CD4-positive, CD25-positive, alpha-beta regulatory T cell (primary cell): Measurements from ENCODE around the gene TRIM42. TPM values are rescaled to one million over a fixed set of nuclear protein-coding genes. Genes with fewer than 3 reads are reported as not detected.

Source experiments
- ATAC-seq, 2 donors: fragments of 150-1000 bp; cut with Tn5 transposase; one replicate each; pipeline ENCODE4 v1.10.0; 2021; ENCODE audit warnings: low read depth in 2 of 2, moderate number of reproducible peaks in 2 of 2, moderate library complexity in 1 of 2
- DNase-seq, 3 donors: peaks; one replicate each; pipeline versions ENCODE4 v3.0.0 to v3.0.0-alpha.2; 2012 to 2022; ENCODE audit warnings: mixed read lengths in 1 of 3
- H3K27ac ChIP-seq: one replicate; pipeline ENCODE4 v1.7.0; 2013; ENCODE audit warnings: mild to moderate bottlenecking, low read length; ENCODE audit not compliant: insufficient read depth, poor library complexity, severe bottlenecking
- H3K27me3 ChIP-seq: one replicate; pipeline ENCODE4 v1.7.0; 2013; ENCODE audit warnings: low read length; ENCODE audit not compliant: control insufficient read depth, insufficient read depth
- H3K36me3 ChIP-seq: one replicate; pipeline ENCODE4 v1.7.0; 2013; ENCODE audit warnings: mild to moderate bottlenecking, low read length, moderate library complexity; ENCODE audit not compliant: control insufficient read depth, insufficient read depth
- H3K4me1 ChIP-seq: 2 replicates; pipeline ENCODE4 v1.7.0; 2013; ENCODE audit warnings: mild to moderate bottlenecking, low read length; ENCODE audit not compliant: insufficient read depth, control insufficient read depth, poor library complexity, severe bottlenecking
- H3K4me3 ChIP-seq: one replicate; pipeline ENCODE4 v1.7.0; 2013; ENCODE audit warnings: low read depth, mild to moderate bottlenecking, low read length, moderate library complexity
- H3K9me3 ChIP-seq, 2 experiments: 1 replicate in 1 of 2; 2 replicates in 1 of 2; pipeline ENCODE4 v1.7.0; 2013; ENCODE audit warnings: low read length in 2 of 2, mild to moderate bottlenecking in 1 of 2, moderate library complexity in 1 of 2; ENCODE audit not compliant: control insufficient read depth in 2 of 2
- H3K27ac Mint-ChIP-seq, 3 donors: one replicate each; pipeline ENCODE4 v1.8.0; 2020 to 2022; ENCODE audit warnings: mild to moderate bottlenecking in 3 of 3, mixed read lengths in 3 of 3, moderate library complexity in 2 of 3
- H3K27me3 Mint-ChIP-seq: one replicate; pipeline ENCODE4 v1.8.0; 2022; ENCODE audit warnings: mild to moderate bottlenecking, mixed read lengths
- H3K36me3 Mint-ChIP-seq: one replicate; pipeline ENCODE4 v1.8.0; 2020; ENCODE audit warnings: mixed read lengths
- H3K4me1 Mint-ChIP-seq, 4 donors: one replicate each; pipeline ENCODE4 v1.8.0; 2020 to 2022; ENCODE audit warnings: mixed read lengths in 4 of 4, mild to moderate bottlenecking in 1 of 4
- H3K4me3 Mint-ChIP-seq, 4 donors: one replicate each; pipeline ENCODE4 v1.8.0; 2020 to 2022; ENCODE audit warnings: mild to moderate bottlenecking in 4 of 4, mixed read lengths in 4 of 4, moderate library complexity in 3 of 4
- H3K9me3 Mint-ChIP-seq, 7 donors: one replicate each; pipeline ENCODE4 v1.8.0; 2020 to 2022; ENCODE audit warnings: mixed read lengths in 7 of 7, mild to moderate bottlenecking in 3 of 7, moderate library complexity in 2 of 7
- polyA plus RNA-seq, 4 donors: library from polyadenylated mRNA; unstranded; fragments of 300-500 nt; fragmentation: Illumina TruSeq; gene quantifications; one replicate each; pipeline ENCODE4 v1.2.3, GENCODE V29; 2021
- total RNA-seq: library from RNA; stranded (reverse); gene quantifications from one replicate; pipeline ENCODE4 v1.2.3, GENCODE V29; 2022

The TRIM42 gene
- total and polyA plus RNA-seq, 5 donors from 2014 or later, result not detected

DNA sequence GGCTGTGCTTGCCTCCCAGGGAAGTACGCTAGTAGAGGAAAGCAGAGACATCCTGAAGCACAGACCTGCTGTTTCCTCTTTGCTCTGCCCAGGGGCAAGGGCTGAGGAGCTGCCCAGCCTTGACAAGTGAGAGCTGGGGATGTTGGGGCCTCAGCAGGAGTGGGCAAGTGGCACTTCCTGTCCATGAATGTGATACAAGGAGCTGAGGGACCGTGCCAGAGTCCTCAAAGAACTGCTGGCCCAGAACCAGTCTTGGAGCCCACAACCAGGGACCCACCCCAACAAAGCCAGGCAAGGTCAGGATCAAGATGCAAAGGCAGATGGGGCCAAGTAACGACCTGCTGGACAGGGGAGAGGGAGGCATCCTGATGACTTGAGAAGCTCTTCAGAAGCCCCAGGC, 70.3 kb downstream of the TRIM42 start:
- Histone ChIP-seq H3K27ac (no peak overlapping the region), H3K36me3 (no peaks in the 10 kb centered on the region), H3K27me3 (peaks cover 2% of the 10 kb centered on the region), H3K4me1 (no peaks in the 10 kb centered on the region), H3K4me3 (no peak overlapping the region), H3K9me3 (no peaks in the 10 kb centered on the region)
- no peak for ATAC-seq
- peaks cover 7% of the 10 kb centered on the region for H3K27me3 Mint-ChIP-seq
- no peaks in the 10 kb centered on the region for H3K4me1 Mint-ChIP-seq
- DNase-seq, result no peak
- peaks cover 0 to 2% (median 0%) of the 10 kb centered on the region in 7 donors for H3K9me3 Mint-ChIP-seq
- no peaks in the 10 kb centered on the region for H3K36me3 Mint-ChIP-seq
- no peak overlapping the region for H3K27ac Mint-ChIP-seq
- no peak overlapping the region for H3K4me3 Mint-ChIP-seq

DNA sequence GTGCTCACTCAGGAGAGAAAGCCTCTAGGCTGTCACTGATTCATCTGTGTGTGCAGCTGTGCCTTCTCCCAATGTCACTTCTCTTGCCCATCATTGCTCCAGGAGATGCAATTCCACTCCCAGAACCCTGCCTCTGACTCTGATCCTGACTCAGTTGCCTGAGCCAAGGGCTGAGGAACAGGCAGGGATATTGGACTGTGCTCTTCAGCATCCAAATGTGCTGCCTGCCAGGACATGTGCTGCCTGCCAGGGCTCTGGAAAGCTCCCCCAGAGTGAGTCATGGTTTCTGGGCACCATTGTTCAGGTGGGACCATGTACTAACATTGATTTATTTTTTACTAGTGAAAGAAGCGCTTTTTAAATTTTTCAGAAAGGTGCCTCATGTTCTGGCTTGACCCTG, 71.0 kb downstream of the TRIM42 start:
- Histone ChIP-seq H3K27ac (no peak overlapping the region), H3K4me3 (no peak overlapping the region), H3K27me3 (no peaks in the 10 kb centered on the region), H3K36me3 (no peaks in the 10 kb centered on the region), H3K9me3 (no peaks in the 10 kb centered on the region), H3K4me1 (no peaks in the 10 kb centered on the region)
- no peak overlapping the region for H3K27ac Mint-ChIP-seq
- no peak overlapping the region for H3K4me3 Mint-ChIP-seq
- H3K36me3 Mint-ChIP-seq, result no peaks in the 10 kb centered on the region
- no peaks in the 10 kb centered on the region for H3K4me1 Mint-ChIP-seq
- peaks cover 0 to 2% (median 0%) of the 10 kb centered on the region in 7 donors for H3K9me3 Mint-ChIP-seq
- no peak for DNase-seq
- peaks cover 7% of the 10 kb centered on the region for H3K27me3 Mint-ChIP-seq
- ATAC-seq, result no peak
